Omental fat pad (tissue), 4 donors: ENCODE results near the gene THEMIS2. TPM values are rescaled to one million over a fixed set of nuclear protein-coding genes. Genes with fewer than 3 reads are reported as not detected.

Experiments used
- ATAC-seq: fragments of 150-250 bp; one replicate; pipeline ENCODE4 v1.9.1; 2016; ENCODE audit warnings: mild to moderate bottlenecking, moderate library complexity; ENCODE audit not compliant: low FRiP score
- DNase-seq: peaks from one replicate; pipeline ENCODE4 v3.0.0-alpha.2; 2019; ENCODE audit warnings: low spot score
- CTCF ChIP-seq, 3 donors: fragments of 450-650 bp; IDR thresholded peaks; one replicate each; pipeline ENCODE4 v1.5.1; 2016 to 2017; ENCODE audit warnings: antibody characterized with exemption in 3 of 3, mild to moderate bottlenecking in 3 of 3, moderate library complexity in 2 of 3
- total RNA-seq, 4 donors: library from RNA; depleted of rRNA; stranded (reverse); fragments of >200 nt; gene quantifications; one replicate each; pipeline ENCODE4 v1.1.0, GENCODE V29; 2016

The THEMIS2 gene
- total RNA-seq, 4 donors from 2014 or later, result 50.2 to 103 (median 77.0) TPM

DNA sequence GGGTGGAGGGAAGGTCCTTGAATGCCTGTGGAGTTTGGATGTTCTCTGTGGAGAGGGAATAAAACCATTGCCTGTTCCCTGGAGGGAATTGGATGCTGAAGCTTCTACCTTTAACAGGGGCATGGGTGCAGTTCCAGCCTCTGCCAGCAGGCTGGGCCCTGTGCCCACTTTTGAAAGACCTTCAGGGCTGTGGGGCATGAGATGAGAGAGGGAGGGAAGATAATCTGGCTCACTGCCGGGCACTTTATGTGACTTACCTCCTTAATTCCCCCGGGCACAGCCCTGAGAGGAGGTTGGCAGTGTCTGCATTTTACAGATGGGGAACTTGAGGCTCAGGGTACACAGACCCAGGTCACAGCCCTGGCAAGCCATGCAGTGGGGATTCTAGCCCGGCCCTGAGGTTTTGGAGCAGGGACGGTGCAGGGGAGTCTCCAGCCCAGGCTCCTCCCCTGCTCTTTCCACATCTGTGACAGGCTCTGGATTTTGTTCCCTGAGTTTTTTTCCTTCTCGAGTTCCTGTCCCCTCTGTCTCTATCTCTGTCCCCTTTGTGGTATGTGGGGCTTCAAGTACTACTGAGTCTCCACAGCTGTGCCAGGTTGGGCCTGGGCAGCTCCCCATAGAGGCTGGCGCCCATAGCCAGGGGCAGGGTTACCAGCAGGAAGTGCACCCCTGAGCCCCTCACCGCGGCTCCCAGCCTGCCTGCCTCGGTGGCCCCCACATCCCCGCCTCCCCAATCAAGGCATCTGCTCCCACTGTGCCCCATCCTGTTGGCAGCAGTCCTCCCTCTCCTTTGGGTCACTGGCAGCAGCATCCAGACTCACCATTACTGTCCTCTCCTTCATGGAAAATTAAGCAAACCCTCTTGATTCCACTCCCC, 14.0 kb upstream of the THEMIS2 start:
- DNase-seq, result peak; percentile 95
- peak; percentile 90 for ATAC-seq
- TF ChIP-seq CTCF (IDR thresholded peaks at IDR 0.05), result peak in 2 of 3 donors; percentile 78

DNA sequence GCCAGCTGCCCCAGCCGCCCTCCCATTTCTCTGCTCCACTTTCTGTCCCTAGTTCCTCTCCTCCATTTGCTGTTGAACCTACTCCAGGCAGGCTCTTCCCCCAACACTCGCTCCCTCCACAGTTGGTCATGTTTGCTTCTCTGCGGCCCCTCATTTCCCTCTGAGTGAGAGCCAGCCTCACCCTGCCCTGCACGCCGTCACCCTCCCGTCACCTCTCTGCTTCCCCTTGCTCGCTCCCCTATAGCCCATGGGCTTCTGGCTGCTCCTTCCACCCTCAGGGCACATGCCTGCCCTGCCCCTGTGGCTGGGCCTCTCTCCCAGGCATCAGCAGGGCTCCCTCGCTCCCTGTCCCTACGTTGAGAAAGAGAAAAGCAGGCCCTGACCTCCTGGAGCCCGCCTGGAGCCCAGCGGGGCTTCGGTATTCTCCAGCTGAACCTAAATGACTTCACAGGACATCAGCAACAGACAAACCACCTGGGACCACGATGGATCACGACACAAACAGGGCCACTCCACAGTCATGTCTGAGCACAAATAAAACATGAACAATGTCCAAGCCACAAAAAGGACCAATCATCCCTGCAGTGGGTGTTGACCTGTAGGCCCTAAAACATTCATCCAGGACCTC, 13.3 kb upstream of the THEMIS2 start:
- ATAC-seq (no peak), DNase-seq (no peak)
- no peak for TF ChIP-seq CTCF (IDR thresholded peaks at IDR 0.05)

GRCh38 chr1:27861436-27861835, 10.9 kb upstream of the THEMIS2 start:
- no peak for TF ChIP-seq CTCF (IDR thresholded peaks at IDR 0.05)
- DNase-seq (no peak), ATAC-seq (no peak)

- no peak for TF ChIP-seq CTCF (IDR thresholded peaks at IDR 0.05)
- ATAC-seq (no peak), DNase-seq (no peak)
These were observed 10.3 kb upstream of the THEMIS2 start for GRCh38 chr1:27862004-27862403.

- DNase-seq (no peak), ATAC-seq (peak; percentile 71)
- TF ChIP-seq CTCF (IDR thresholded peaks at IDR 0.05), result no peak
These were observed 9.4 kb upstream of the THEMIS2 start for GRCh38 chr1:27862671-27863537.

GRCh38 chr1:27863538-27863915, 8.8 kb upstream of the THEMIS2 start:
- ATAC-seq (no peak), DNase-seq (no peak)
- no peak for TF ChIP-seq CTCF (IDR thresholded peaks at IDR 0.05)
